Sciatic nerve (tissue), 2 donors: ENCODE results near the gene DNAAF5. TPM values are rescaled to one million over a fixed set of nuclear protein-coding genes. Genes with fewer than 3 reads are reported as not detected.
A peak's percentile ranks its signal among the peaks of the same experiment; 100 is the strongest.

ENCODE experiments used
- ATAC-seq: fragments of 200-7000 bp; cut with Tn5 transposase; one replicate; pipeline ENCODE4 v1.9.1; 2020; ENCODE audit warnings: mild to moderate bottlenecking, moderate library complexity
- DNase-seq: peaks from one replicate; pipeline ENCODE4 v3.0.0-alpha.2; 2020; ENCODE audit warnings: low spot score
- intact Hi-C: fragments of 100-400 bp; cut with DNase I; formaldehyde crosslinking; loops from one replicate; pipeline ENCODE4 v1.14.2; 2022
- total RNA-seq: library from RNA; stranded (reverse); fragmentation: NEBNext Ultra II Directional; extraction: Animal tissue kit (Norgen Biotek cat#: 25700); gene quantifications from one replicate; pipeline ENCODE4 v1.2.1, GENCODE V29; 2021
- donor health status: DM: no; HTN: no; CAD: no.
- donor health status: DM: no; HTN: no; CAD: no.

The DNAAF5 gene
- total RNA-seq, 1 donor from 2014 or later, result 19.0 TPM

DNA sequence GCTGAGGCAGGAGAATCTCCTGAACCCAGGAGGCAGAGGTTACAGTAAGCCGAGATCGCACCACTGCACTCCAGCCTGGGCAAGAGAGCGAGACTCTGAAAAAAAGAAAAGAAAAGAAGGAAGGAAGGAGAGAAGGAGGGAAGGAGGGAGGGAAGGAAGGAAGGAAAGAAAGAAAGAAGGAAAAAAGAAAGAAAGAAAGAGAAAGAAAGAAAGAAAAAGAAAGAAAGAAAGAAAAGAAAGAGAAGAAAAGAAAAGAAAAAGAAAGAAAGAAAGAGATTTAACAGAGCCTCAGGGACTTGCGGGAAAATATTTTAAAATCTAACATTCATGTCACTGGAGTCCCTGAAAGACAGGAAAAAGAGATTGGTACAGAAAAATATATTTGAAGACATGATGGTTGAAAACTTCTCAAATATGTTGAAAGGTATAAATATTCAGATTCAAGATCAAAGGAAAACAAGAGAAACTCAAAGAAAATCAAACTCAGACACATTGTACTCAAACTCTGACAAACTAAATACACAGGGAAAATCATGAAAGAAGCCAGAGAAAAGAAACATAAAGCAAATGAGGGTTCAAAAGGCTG, 25.3 kb upstream of the DNAAF5 start:
- ATAC-seq (no peak), DNase-seq (no peak)
- intact Hi-C loops, result no loop called here

GRCh38 chr7:703049-703448, 23.4 kb upstream of the DNAAF5 start:
- intact Hi-C loops, result no loop called here
- no peak for ATAC-seq
- DNase-seq, result no peak

DNA sequence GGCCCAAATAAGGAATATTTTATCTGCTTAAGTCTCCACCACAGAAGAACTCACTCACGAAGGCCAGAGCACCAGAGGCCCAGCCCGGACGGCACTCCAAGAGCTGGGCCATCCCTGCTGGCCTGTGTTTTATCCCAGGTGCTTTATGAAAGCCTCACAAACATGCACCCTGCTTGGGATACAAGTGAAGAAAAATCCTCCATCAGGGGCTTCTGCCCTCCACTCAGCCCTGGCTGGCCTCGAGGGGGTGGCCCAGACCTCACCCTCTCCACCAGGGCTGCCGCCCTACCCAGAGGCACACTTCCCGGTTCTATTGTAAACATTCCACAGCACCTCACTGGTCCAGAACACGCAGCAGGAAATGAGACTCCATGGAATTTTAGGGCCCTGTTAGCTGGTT, 19.8 kb upstream of the DNAAF5 start:
- ATAC-seq (no peak), DNase-seq (peak; percentile 38)
- intact Hi-C loops, result no loop called here

DNA sequence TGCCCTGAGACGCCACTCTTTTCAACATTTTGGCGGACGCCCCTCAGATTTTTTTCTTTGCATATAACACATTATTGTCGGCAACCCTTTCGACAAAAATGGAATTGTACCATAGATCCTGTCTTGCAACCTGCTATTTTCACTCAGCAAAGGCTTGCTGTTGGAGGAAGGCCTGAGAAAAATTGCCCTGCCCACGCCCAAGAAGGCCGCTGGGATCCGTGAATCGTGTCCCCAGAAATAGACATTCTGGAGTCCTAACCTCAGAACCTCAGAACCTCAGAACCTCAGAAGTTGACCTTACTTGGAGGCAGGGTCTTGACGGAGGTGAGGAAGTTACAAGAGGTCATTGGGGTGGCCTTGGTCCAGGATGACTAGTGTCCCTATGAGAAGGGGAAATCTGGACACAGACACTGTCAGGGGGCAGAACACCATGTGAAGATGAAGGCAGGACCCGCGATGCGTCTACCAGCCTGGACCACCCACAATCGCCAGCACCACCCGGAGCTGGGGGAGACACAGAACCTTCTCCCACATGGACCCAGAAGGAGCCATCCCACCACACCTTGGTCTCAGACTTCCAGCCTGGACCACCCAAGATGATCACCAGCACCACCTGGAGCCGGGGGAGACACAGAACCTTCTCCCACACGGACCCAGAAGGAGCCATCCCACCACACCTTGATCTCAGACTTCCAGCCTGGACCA, 19.1 kb upstream of the DNAAF5 start:
- peak; percentile 43 for DNase-seq
- no peak for ATAC-seq
- intact Hi-C loops, result no loop called here

DNA sequence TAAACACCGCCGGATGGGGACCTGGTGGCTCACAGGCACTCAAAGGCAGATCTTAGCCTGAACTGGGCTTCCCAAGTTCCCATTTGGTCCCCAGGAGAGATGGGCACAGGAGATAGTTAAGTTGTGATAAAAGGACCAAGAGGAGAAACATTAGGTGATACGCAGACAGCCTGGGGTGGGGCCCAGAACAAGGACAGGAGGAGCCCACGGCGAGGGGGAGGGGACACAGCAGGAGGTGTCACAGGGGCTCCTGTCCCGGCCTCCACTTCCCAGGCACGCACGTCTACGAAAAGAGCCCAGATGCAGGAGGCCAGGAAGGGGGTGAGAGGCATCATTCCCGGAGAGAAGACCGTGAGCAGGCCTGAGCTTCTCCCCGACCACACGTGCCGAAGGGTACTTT, 16.3 kb upstream of the DNAAF5 start:
- intact Hi-C loops, result no loop called here
- DNase-seq (peak; percentile 43), ATAC-seq (no peak)

DNA sequence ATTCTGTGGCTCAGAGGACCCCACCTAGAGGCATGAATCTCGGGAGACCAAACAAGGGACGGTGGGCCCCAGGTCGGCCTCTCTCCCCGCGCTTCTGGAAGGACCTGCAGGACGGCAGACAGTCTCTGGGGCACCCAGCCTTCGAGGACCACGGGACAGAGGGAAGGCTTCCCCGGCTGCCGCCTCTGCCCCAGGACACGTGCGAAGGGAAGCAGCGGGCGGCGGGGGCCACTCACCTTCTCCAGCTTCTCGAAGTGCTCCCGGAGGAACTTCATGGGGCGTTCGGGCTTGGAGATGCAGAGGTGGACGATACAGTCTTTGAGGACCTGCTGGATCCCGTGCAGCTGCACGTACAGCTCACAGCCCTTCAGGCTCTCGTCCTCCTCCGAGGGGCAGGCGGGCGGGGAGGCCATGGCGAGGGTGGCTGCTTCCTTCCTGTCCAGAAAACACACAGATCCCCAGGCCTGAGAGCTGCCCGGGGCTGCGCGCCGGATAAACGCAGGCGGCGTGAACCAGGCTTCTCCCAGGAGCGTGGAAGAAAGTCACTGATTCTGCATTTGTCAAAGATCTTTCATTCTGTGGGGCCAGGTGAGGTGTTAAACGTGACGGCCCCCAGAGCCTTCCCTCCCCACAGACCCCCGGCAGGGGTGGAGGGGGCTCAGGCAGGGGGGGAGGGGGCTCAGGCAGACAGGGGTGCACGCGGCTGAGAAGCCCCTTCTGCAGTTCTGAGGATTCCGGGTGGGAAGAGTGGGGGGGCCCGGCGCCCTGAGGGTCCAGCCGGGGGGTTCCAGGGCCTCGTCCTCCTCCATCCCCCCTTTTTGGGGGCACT, 15.2 kb upstream of the DNAAF5 start:
- peak; percentile 62 for ATAC-seq
- intact Hi-C loops, result no loop called here
- peak; percentile 53 for DNase-seq

GRCh38 chr7:711922-712380, 14.5 kb upstream of the DNAAF5 start:
- ATAC-seq, result no peak
- DNase-seq, result peak; percentile 47
- intact Hi-C loops, result no loop called here

DNA sequence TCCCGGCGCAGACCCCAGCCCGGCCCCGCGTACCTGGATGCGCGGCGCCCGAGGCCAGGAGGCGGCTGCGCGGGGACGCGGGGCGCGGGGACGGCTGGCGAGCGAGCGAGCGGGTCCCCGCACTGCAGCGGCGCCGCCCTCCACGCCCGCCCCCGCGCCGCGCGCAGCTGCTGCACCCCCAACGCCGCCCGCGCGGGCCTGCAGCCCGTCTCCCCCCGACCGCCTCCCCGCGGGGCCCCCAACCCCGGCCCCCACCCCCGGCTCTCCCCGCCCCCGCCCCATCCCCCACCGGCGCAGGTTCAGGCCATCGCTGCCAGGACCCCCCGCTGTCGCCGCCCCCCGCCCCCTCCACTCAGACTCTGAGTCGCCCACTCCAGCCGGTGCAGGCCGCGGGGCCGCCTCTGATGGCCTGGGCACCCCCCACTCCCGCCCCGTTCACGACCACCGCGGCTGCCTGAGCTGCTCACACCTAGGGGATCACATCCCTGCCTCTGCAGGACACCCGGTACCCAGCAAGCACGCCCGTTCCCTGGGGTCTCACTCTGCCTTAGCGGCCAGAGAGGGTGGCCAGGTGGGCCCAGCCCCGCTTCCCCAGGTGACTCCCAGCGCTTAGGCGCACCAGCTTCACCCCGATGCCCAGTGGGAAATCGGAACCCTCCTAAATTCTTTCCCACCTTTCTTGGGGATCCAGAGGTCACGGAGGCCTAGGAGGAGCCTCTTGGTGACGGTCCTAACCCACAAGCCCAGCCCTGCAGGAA, 13.9 kb upstream of the DNAAF5 start:
- intact Hi-C loops, result no loop called here
- no peak for ATAC-seq
- peak; percentile 46 for DNase-seq

- ATAC-seq, result no peak
- intact Hi-C loops, result no loop called here
- DNase-seq, result no peak
These were observed 13.4 kb upstream of the DNAAF5 start for GRCh38 chr7:713139-713457.

DNA sequence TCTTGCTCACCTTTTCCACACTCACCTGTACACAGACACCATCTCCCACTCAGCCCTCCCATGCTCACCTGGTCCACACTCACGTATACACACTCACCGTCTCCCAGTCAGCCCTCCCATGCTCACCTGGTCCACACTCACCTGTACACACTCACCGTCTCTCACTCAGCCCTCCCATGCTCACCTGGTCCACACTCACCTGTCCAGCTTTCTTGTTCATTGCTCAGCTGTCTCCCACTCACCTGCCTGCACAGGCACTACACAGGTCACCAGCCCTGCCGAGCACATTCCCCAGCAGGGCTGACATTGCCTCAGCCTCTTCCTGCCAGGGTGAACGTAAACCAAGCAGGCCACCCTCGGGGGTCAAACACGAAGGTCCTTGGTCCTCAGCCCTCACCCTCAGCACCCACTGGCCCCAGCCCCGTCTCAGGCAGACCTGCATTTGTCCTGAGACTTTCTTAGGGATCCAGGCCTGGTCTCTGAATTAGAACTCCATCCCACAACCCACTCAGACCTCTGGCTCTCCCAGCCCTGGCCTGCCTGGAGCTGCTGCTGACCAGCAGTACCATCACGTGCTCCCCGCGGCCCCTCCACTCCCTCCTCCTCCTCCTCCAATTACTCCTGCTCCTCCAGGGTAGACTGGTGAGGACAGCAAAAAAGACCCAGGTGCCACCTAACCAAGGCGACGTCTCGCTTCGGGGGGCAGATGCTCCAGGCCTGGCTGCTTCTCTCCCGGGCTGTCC, 12.8 kb upstream of the DNAAF5 start:
- intact Hi-C loops, result no loop called here
- ATAC-seq, result no peak
- DNase-seq, result peak; percentile 45

DNA sequence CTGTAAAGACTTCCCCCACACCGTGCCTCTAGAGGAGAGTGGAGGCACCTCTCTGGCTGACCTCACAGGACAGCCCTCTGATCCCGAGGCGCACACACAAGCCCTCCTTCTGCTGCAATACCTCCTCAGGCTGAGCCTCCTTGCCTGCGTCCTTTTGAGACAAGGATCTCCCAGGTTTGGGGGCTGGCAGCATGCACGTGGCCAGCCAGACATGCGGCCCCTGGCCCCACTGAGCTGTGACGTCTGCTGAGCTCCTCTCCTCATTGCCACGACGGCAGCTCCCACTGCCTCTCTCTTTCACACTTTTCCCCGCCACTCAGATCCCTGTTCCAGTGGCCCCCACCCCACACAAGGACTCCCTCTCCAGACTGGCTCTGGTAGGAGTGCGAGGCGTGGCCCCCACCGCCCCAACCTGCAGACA, 12.2 kb upstream of the DNAAF5 start:
- peak; percentile 38 for DNase-seq
- no peak for ATAC-seq
- intact Hi-C loops, result no loop called here

DNA sequence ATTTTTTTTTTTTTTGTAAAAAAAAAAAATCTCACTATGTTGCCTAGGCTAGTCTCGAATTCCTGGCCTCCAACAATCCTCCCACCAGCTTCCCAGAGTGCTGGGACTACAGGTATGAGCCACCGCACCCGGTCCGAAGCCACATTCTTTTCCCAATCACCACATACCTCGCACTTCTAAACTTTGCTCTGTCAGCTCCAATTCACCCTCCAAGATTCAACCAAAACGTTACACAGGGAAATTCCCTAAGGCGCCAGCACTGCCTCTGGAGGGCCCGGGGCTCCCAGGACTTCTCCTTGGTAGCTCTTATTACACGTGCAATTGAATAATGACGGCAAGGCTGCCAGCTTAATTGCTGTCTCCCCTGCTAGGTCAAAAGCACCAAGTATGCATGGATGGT, 10.3 kb upstream of the DNAAF5 start:
- no peak for ATAC-seq
- intact Hi-C loops, result no loop called here
- DNase-seq, result peak; percentile 22

- no peak for ATAC-seq
- intact Hi-C loops, result no loop called here
- DNase-seq, result peak; percentile 19
These were observed 9.9 kb upstream of the DNAAF5 start for GRCh38 chr7:716636-717035.

GRCh38 chr7:721619-722248, 4.8 kb upstream of the DNAAF5 start:
- intact Hi-C loops, result no loop called here
- DNase-seq (no peak), ATAC-seq (no peak)

- peak; percentile 19 for DNase-seq
- intact Hi-C loops, result no loop called here
- ATAC-seq, result no peak
These were observed 3.0 kb upstream of the DNAAF5 start for GRCh38 chr7:723541-723940.

DNA sequence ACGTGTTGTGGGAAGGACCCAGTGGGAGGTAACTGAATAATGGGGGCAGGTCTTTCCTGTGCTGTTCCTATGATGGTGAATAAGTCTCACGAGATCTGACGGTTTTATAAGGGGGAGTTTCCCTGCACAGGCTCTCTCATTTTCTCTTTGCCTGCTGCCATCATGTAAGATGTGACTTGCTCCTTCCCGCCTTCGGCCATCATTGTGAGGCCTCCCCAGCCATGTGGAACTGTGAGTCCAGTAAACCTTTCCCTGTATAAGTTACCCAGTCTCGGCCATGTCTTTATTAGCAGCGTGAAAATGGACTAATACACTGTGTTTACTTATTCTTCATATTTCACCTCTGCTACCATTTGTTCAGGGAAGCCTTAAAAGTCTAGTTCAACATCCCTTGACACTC, 2.2 kb upstream of the DNAAF5 start:
- no peak for ATAC-seq
- intact Hi-C loops, result no loop called here
- DNase-seq, result peak; percentile 25

DNA sequence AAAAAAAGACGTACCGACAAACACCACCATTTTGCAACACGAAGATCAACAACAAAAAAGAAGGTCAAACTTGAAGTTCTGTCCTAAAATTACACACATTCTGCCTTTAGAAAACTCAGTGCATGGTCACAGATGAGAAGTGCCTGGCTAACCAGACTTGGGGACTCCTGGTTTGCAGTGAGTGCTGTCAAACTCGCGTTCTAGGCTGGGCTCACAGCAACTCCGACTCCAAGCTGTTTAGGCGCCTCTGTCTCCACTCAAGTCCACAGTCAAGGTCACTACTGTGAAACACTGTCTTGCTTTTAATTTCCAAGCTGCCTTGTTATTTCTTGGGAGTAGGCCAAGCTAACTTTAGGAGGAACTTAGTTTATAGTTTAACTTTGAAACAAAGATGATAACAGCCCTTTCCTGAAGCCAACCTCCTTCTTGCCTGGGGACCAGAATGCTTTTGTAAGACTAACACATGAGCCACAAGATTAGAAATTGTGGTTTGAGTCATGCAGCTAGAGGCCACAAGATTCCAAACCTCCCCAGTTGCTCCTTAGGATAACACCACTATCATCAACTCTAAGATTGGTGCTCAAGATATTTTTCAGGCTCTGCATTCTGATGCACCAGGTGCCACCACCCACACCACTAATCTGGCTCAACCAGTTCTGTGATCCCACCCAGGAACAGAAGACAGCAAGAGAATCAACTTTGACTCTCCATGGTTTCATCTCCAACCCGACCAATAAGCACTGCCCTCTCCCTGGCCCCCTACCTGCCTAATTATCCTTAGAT, 1.1 kb upstream of the DNAAF5 start:
- intact Hi-C loops, result no loop called here
- peak; percentile 28 for DNase-seq
- no peak for ATAC-seq

- intact Hi-C loops, result no loop called here
- DNase-seq, result no peak
- ATAC-seq, result no peak
These were observed 280 bp downstream of the DNAAF5 start for GRCh38 chr7:726854-727103.
